ENCODE data around the gene EFCAB11. TPM values are rescaled to one million over a fixed set of nuclear protein-coding genes. Genes with fewer than 3 reads are reported as not detected.

The EFCAB11 gene
- total and polyA plus RNA-seq, 2 donors (not counting 1 experiment from before 2014, with no cell fraction given) = 4.2 to 13.8 TPM

DNA sequence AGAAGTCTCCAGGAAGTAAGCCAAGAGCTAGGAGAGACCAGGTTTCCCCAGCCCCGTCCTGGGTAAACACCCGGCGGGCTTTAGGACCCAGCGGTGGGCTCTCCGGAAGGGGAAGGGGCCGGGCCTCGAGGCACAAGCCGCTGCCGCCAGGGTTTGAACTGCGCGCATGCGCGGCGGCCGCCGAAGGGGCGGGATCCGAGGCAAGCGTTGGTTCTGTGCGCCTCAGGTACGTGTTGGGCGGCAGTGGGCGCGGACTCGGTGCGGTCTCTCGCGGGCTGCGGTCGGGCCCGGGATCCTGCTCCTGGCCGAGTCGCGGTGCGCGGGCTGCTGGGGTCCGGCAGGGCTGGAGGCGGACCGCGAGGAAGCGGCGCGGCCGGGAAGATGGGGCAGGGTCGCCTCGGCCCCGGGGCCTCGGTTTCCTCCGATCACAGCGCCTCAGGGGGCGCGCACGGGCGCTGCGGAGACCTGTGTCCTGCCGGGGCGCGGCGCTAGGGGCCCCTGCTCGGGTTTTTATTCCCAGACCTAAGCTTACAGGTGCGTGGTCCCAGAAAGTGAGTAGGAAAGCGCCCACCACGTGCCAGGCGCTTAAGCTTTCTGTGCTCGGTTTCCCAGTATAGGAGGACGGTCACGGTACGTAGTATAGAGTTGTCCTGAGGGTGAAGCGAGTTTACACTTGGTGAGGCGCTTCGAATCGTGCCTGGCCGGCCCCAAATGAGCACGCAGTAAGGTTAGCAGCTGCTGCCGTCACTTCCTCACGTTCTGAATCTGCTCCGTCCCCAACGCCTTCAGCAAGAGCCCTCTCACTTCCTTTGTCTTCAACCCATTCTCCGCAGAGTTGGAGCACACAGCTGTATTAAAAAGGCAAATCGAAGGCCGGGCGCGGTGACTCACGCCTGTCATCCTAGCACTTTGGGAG is 1.5 kb upstream of the EFCAB11 start, which contains the start of gene TDP1:
TSS of gene TDP1 (plus strand) at position 183 of the 916 bp plus-strand sequence. CDS start 7,188 bp downstream, outside the sequence.
- H3K4me1 ChIP-seq (ENCODE audit: control insufficient read depth in 2 of 2, insufficient read depth in 2 of 2, low read length in 2 of 2) = peaks cover 20 to 22% of the 10 kb centered on the region in 2 donors
- H3K9ac ChIP-seq (ENCODE audit: low read length) = peak within 1 kb of the TSS; percentile 98
- H3K4me2 ChIP-seq (replicated peaks; ENCODE audit: low read depth, low read length, poor library complexity, severe bottlenecking) = peak within 1 kb of the TSS; percentile 93
- WGBS (ENCODE audit: insufficient coverage) = under 1% methylated on average over 82 of the region's 84 CpGs
- peak within 1 kb of the TSS; percentile 72 to 95 (median 84) for H3K4me3 ChIP-seq (ENCODE audit: control extremely low read depth in 1 of 5, extremely low read depth in 1 of 5, insufficient read depth in 1 of 5, low read depth in 2 of 5, low read length in 4 of 5)
- Mint-ChIP-seq H3K4me1 (peaks cover 45% of the 10 kb centered on the region), H3K9me3 (ENCODE audit: insufficient read depth) (no peaks in the 10 kb centered on the region), H3K4me3 (peak within 1 kb of the TSS; percentile 99), H3K27me3 (no peaks in the 10 kb centered on the region), H3K27ac (peak within 1 kb of the TSS; percentile 100)
- ATAC-seq (ENCODE audit: low read depth) = peak; percentile 66
- peaks cover 0 to 9% (median 6%) of the 10 kb centered on the region in 3 donors for H3K9me3 ChIP-seq (ENCODE audit: control extremely low read depth in 1 of 3, control insufficient read depth in 2 of 3, insufficient read depth in 1 of 3, low read length in 2 of 3)
- peaks cover 0 to 13% of the 10 kb centered on the region in 2 experiments for H3K36me3 ChIP-seq (replicated peaks in 1 of 2; ENCODE audit: control extremely low read depth in 1 of 2, control insufficient read depth in 1 of 2, extremely low read depth in 1 of 2, insufficient read depth in 2 of 2, low read length in 1 of 2)
- intact Hi-C loops (cut with micrococcal nuclease) = loop anchor here (1.0 to 10.0 kb wide), 13 partner anchors 300 to 1964 kb away; partner anchors contain the start of genes EML5, FOXN3, GALC and GPR65
- peaks cover 27% of the 10 kb centered on the region for H3K79me2 ChIP-seq (ENCODE audit: control insufficient read depth, insufficient read depth, low read length)
- peak within 1 kb of the TSS; percentile 94 for H2AFZ ChIP-seq (ENCODE audit: insufficient read depth, low read depth, low read length, poor library complexity, severe bottlenecking)
- TF ChIP-seq EZH2 (IDR thresholded peaks at IDR 0.05; ENCODE audit: borderline replicate concordance, insufficient read depth, low read depth, low read length, poor library complexity, severe bottlenecking) = no peak
- TF ChIP-seq, protein P1, sequence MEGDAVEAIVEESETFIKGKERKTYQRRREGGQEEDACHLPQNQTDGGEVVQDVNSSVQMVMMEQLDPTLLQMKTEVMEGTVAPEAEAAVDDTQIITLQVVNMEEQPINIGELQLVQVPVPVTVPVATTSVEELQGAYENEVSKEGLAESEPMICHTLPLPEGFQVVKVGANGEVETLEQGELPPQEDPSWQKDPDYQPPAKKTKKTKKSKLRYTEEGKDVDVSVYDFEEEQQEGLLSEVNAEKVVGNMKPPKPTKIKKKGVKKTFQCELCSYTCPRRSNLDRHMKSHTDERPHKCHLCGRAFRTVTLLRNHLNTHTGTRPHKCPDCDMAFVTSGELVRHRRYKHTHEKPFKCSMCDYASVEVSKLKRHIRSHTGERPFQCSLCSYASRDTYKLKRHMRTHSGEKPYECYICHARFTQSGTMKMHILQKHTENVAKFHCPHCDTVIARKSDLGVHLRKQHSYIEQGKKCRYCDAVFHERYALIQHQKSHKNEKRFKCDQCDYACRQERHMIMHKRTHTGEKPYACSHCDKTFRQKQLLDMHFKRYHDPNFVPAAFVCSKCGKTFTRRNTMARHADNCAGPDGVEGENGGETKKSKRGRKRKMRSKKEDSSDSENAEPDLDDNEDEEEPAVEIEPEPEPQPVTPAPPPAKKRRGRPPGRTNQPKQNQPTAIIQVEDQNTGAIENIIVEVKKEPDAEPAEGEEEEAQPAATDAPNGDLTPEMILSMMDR (IDR thresholded peaks at IDR 0.05) = peak; percentile 17
- CTCF ChIA-PET = interaction anchor here (0.7 to 3.4 kb wide), 5 partner anchors 17 to 835 kb away, joined by 3 to 20 read pairs (median 4); no protein-coding TSS in a partner anchor
- peak; percentile 97 for DNase-seq
- no peaks in the 10 kb centered on the region for H3K27me3 ChIP-seq (replicated peaks in 1 of 4; ENCODE audit: control extremely low read depth in 1 of 4, control insufficient read depth in 3 of 4, insufficient read depth in 4 of 4, low read length in 3 of 4)
- H4K20me1 ChIP-seq (ENCODE audit: control insufficient read depth, insufficient read depth, low read length, poor library complexity, severe bottlenecking) = peaks cover 18% of the 10 kb centered on the region
- H3K27ac ChIP-seq (ENCODE audit: low read length in 2 of 2) = peak within 1 kb of the TSS; percentile 99
- POLR2A ChIA-PET = interaction anchor here (0.5 to 1.5 kb wide), 5 partner anchors 372 to 633 kb away, joined by 3 to 10 read pairs (median 3); no protein-coding TSS in a partner anchor

Data from B cell (primary cell).